ENCODE measurements around the gene GAS7. TPM values are rescaled to one million over a fixed set of nuclear protein-coding genes. Genes with fewer than 3 reads are reported as not detected.

Gene GAS7
- total RNA-seq, 1 experiment from 2014 or later = 20.3 TPM

DNA sequence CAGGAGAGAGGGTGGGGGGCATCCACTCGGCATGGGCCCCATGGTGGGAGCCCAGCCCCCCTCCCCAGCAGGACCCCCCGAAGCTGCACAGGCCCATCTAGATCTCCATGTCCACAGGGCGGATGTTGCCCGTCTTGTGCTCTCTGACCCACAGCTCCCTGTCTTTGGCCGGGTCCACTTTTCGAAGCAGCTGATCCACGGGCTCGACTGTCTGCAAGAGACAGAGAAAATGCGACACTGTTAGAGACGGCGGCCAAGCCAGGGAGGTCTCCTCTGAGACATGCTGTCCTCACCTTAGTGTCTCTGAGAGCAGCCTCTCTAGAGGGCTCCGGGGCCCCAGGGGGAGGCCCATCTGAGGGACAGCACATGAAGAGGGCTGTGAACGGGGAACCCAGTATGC, 281.3 kb downstream of the GAS7 start:
- DNase-seq (ENCODE audit: low read depth) = no peak

DNA sequence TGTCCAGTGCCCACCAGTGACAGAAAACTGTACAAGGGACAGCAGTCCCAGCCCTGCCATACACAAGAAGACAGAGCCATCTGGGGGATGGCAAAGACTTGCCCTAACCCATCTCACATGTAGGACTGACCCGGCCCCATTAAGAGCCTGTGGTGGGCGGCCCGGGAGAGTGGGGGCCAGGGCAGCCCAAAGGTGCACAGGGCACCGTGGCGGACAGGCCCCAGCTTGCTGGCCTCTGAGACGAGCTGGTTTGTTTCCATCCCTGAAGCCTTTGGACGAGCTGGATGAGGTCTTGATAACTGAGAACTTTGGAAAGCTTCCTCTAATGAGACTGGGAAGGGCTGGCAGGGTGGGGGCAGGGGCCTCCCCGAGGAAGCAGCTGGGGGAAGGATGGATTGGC, 282.3 kb downstream of the GAS7 start:
- DNase-seq (ENCODE audit: low read depth) = no peak

DNA sequence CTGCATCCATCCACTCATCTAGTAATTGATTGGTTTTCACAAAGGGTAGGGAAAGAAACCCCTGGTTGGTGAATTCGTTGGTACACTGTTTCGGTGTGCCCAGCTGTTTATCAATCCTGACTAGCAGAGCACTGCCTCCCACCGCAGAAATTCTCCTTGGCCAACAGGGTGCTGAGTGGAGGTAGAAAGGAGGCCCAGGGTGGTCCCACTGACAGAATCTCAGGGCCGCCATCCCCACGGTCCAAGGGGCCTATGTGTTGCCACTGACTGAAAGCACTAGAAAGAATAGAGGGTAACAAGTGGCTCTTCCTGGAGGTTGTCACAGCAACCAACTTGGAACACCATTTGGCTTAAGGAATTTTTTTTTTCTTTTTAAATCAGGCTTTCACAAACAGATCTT, 284.9 kb downstream of the GAS7 start:
- DNase-seq (ENCODE audit: low read depth) = no peak

DNA sequence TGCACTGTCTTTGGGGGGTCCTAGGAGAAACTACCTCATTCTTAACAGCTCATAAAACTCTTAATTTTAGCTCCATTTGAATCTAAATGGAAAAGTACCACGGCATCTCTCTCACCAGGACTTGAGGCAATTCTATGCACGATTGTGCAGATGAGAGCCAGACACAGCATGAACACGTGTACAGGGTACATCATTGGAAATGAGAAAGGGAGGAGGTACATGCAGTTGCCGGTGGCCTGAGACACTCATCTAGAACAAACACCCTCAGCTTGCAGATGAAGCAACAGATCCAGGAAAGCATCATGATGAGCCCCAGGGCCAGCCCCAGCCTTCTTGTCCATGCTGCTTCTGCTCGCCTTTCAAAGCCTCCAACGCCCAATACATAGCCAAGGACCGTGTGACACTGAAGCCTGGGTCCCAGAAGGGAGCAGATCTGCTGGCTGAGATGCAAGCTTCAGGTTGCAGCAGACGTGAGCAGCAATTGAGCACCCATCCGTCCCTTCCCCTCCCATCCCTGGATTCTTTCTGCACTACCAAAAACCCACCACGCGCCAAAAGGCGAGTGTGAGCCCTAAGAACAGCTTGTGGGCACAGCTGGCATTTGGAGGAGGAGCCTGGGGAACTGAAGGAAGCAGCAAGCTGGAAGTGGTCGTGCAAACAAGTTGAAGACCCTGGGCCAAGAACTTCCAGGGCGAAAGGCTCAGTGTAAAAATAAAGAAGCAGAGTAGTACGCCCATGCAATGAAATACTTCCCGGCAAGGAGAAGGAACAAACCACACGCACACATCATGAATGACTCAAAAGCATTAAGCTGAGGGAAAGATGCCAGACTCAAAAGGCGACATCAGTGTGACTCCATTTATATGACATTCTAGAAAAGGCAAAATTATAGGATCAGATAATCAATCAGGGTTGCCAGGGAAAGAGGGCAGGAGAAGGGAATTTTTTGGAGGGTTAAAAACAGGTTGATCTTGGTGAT, 286.0 kb downstream of the GAS7 start:
- DNase-seq (ENCODE audit: low read depth) = no peak

DNA sequence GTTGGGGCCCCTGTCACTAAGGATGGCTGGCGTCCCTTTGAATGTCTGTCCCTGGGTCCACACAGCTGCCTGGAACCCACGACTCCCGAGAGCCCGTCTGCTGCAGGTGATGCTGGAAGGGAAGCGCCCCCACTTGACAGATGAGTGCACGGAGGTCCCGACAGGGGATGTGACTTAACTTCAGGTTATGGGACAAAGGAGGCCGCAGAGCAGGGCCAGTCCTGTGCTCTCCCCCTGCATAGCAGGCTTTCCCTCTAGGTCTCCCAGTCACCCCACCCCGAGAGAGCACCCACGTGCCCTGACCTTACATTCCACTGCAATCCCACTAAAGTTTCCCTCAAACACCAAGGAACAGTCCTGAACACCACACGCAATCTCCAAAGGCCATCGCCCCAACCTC, 287.3 kb downstream of the GAS7 start:
- no peak for DNase-seq (ENCODE audit: low read depth)

DNA sequence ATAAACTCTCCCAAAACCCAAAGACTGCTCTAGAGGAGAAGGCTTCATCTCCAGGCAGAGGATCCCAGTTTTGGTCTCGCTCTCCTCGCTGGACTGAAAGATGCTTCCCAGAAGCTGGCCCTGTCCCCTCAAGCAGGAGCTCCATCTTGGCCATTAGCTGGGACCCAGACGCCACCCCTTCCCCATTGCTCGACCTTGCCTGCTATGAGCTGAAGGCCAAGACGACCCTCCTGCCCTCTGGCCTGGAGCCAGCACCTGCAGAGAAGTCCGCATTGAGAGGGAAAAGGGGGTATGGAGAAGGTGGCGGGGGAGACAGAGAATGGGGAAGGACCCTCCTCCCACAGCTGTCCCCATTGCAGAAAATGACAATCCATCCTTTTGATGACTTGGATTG, 289.8 kb downstream of the GAS7 start:
- DNase-seq (ENCODE audit: low read depth) = no peak

DNA sequence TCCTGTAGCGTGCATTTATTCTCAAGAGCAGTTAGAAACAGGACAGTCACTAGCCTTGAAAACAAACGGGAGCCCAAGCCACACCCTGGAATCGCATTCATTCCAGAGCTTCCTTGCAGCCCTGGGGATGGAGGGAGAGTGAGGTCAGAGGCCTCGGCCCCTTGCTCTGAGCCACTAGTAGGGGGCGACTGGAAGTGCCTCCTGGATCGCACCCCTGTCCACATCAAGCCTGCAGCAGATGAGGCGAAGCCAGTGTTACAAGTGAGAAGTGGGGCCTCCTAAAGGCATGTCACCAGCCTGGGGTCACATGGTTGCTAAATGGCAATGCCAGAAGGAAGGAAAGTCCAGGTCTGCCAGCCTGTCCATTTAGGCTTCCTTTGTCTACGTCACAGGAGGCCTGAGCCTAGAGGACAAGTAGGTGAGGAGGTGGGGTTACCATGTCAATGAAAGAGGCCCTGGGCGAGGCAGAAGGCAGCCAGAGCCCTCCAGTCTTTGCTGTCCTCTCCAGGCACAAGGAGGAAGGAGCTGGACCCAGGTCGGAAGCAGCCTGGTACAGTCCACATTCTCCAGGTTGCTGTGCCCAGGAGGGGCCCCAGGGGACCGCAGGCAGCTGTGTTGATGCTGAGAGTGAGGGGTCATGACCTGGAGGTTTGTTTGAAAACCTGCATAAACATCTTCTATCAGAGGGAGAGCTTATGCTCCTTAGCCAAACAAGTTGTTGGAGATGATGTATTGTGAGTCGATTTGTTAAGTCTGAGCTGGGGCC, 290.3 kb downstream of the GAS7 start:
- DNase-seq (ENCODE audit: low read depth) = peak; percentile 20

DNA sequence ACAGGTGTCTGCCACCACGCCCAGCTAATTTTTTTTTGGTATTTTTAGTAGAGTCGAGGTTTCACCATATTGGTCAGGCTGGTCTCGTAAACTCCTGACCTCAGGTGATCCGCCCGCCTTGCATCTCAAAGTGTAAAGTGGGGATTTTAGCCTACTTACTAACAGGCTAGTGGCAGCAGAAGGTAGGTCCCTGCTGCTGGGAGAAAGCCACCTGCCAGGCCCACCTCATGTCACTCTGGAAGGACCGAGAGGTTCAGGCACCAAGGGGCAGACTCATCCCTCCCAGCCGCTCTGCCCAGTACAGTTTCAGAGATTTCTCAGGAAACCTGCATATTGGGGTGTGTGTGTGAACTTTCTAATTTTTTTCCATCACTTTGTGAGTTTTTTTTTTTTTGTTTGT, 291.3 kb downstream of the GAS7 start:
- no peak for DNase-seq (ENCODE audit: low read depth)

DNA sequence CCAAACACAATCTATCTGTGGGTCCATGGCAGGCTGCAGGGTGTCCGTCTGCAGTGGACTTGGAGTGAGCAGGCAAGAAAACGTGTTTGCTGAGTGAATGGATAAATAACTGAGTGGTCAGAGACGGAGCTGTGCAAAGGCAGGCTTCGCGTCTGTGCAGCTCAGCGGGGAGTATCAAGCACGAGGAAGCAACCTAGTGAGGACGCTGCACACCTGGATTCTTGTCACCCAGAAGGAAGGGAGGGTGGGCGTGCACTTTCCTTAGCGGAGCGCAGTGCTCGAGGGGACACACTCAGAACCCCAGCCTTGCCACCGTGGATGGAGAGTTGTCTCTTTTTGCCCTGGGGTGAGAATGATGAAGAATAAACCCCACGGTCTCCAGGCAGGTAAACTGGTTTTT, 291.8 kb downstream of the GAS7 start:
- no peak for DNase-seq (ENCODE audit: low read depth)

DNA sequence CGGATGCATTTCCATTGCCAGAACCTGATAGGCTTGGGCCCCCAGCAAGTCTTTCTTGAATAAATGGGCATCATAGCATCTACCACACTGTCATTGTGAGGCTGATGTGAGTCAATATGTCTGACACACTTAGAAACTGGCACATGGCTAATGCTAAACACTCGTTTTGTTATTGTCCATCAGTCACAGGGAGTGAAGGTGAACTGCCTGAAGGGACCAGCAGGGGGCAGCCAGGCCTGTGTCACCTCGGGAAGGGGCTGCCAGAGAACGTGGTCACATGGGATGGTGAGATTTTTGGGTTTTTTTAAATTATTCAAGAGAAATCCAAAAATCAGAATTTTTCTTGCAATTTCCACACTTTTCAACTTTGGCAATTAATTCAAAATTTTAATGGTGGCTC, 292.5 kb downstream of the GAS7 start:
- DNase-seq (ENCODE audit: low read depth) = peak; percentile 33

DNA sequence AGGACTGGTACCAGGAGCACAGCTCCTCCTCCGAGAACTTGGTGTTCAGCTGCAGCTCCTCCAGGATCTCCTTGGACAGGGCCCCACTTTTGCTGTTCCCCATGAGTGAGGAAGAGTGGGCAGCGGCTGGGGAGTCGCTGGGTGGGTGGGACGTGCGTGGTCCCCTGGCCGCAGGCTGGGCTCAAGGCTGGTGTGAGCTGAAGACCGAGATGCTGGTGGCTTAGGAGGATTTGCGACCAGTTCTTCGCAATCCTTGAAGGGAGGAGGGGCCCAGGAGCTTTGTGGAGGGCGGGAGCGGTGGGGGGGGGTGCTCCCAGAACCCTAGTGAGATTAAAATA, 293.4 kb downstream of the GAS7 start, which contains the start of gene RCVRN:
Gene RCVRN (minus strand): TSS at position 194 of the 338 bp plus-strand sequence. CDS start 91 bp downstream, at position 103.
- no peak for DNase-seq (ENCODE audit: low read depth)

DNA sequence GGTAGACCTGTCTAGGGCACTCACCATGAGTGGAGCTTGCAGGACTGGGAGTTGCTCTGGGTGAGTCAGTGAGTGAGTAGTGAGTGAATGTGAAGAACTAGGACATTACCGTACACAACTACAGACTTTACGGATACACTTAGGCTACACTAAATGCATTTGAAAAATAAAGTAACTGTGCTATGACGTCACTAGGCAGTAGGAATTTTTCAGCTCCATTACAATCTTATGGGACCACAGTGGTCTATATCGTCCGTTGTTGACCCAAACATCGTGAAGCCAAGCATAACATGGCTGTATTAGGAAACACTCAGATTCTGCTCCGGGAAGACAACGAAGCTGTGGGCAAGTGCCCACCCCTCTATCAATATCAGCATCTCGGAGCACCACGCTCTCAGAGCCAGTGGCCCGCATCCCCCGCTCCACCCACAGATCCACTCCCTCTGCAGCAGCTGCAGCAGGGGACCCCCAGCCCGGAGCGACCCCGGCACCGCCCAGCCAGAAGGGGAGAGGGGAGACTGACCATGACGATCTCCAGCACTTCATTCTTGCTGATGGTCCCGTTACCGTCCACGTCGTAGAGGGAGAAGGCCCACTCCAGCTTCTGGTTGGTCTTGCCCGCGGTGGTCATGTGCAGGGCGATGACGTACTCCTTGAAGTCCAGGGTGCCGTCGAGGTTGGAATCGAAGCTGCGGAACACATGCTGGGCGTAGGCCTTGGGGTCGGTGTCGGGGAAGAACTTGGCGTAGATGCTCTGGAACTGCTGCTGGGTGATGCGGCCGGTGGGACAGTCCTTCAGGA, 293.9 kb downstream of the GAS7 start:
- DNase-seq (ENCODE audit: low read depth) = no peak

DNA sequence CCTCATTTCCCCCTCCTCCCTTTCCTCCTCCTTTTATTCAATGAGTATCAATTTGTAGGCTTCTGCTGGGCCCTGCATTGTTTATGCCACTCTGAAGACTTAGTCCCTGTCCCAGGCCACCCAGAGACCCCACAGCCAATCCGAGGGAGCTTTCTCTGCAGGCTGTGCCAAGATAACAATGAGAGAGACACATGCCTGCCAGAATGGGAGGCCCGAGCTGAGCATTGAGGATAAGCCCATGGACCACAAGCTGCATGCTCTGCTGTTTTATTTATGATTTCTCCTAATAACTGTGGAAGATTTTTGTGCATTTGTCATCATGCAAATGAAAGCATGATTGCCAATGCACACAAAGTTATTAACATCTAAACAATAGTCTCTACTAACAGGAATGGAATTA, 296.3 kb downstream of the GAS7 start:
- no peak for DNase-seq (ENCODE audit: low read depth)

DNA sequence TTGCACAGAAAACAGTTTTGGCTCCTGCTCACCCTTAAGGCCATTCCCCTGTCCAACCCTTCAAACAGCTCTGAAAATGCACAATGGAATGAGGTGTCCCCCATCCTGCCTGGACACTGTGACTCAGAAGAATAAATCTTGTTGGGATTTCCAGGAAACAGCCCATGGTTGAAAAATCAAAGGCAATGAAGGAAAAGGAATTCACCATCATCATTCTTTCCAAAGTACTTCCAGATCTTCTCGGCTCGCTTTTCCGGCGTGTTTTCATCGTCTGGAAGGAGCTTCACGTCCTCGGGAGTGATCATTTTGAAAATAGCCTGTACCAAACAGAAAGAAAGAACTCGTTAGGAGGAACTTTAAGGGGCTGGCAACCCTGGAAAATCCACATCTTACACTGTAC, 297.6 kb downstream of the GAS7 start:
- peak; percentile 75 for DNase-seq (ENCODE audit: low read depth)

DNA sequence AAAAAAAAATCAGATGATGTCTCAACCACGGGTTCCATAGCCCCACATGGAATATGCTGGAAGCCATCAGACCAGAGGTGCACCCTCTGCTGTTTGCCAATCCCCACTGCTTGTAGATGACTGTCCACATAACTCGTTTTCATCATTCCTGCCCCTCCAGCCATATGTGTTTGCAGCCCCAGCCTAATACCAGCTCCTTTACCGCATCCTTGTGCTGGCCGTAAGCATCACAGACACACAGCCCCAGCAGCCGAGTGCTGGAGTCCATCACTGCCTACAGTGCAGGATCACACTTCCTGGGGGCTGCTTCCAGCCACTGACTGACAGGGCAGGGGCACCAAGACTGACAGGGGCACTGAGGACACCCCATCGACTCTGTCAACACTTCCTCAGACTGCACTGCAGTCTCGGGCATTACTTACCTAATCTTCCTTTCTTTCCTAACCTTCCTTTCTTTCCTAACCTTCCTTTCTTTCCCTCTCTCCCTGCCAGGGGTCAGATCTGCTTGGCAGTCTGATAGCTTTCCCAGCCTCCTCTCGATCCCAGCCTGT, 298.3 kb downstream of the GAS7 start:
- DNase-seq (ENCODE audit: low read depth) = no peak

DNA sequence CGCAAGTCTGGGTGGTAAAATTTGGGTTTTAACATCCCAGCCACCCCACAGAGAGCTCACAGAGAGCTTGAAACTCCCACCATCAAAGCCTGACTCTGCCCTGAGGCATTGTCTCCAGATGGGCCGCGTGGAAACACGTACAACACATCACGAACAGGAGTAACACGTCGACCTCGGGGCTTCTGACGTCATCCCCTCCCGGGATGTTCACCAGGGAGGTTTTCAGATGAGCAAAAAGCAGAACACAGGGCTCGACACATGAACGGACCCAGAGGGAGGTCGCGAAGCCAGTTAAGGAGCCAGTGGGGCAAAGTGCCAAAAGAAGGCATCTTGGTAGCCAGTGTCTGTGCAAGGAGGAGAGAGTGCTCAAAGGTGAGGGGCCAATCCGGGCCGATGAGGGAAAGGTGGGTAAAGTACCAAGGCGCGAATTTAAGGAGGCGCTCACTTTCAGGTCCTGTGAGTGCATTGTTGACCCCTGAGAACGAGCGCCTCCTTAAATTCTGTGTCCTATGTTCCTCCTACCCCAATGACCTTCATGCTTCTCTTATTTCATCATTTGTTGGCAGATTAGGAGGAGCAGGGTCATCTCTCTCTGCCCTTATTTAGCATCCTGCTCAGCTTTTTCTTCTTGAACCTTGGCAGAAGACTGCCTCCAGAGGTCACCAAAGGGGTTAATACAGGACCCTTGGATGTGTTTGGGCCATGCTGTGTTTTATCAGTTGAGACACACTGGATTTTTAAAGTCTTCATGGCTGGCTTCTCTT, 298.9 kb downstream of the GAS7 start:
- DNase-seq (ENCODE audit: low read depth) = no peak

DNA sequence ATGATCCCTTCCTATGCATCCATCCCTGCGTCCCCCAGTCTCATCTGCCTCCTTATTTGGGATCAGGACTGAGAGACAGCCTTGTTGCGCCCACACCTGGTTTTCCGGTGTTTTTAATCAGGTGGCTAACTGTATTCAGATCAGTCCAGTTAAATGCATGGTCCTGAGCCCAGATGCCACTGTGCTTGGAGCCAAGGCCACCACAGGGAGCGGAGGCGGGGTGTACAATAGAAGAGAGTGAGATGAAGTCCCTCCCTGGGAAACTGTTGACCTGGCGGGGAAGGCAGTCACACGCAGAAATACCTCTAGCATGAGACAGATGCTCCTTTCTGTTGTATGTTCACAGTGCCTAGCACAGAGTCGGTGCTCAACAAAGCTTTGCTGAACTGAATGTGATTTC, 299.6 kb downstream of the GAS7 start:
- no peak for DNase-seq (ENCODE audit: low read depth)

DNA sequence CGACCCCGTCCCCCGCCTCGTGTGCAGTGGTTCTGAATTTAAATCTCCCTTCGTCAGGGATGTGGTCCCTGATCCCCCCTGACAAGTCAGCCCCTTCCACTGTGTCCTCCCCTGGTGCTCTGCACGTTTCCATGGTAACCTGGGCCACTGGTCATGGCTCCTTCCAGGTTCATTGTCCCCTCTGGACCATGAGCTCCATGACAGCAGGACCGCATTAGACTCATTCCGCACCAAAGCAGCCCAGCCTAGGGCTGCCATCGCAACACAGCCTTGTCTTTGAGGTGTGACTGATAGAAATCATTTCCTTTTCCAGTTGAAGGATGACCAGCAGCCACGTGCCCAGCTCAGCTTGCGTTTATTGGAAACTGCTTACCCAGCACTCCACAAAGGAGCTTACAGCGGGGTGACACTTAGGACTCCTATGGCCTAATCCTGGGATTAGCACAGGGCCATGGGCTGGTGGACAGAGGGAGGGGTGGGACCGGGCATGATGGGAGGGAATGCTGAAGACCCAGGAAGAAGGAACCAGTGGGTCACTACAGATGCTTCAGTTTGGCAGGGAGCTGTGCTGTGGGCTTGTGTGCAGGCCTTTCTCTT, 300.9 kb downstream of the GAS7 start:
- DNase-seq (ENCODE audit: low read depth) = no peak

DNA sequence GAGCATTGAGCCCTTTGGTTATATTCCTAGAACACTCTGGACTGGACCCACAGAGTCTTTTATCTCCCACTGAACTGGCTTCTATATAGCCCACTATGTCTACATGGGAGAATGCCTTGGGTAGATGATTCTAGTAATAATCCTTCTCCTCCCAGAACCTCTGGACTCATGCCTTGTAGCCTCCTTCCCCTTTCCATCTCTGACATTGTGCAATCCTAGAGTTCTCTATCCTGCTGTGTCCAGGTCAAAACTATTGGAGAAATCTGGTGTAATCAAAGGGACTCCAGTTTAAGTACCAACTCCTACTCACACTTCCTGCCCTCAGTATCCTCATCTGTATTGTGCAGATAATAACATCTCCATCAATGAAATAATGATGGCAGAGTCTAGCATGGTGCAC, 302.5 kb downstream of the GAS7 start:
- DNase-seq (ENCODE audit: low read depth) = no peak

DNA sequence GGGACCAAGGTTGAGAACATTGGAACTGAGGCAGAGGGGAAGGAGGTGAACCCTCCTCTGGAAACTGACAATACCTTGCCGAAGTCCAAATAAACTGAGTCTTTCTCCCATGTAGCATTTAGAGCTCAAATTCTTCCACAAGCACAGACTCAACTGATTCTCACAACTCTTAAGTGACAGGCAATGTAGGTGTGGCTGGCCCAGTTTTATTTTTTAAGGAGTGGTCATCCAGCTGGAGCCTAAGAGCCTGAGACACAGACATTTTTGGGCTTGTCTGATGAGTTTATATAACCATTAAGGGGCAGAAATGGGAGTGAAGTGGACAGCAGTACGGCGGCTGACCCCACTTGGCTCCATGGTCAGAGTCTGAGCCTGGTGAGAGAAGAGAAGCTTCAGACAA, 304.2 kb downstream of the GAS7 start:
- no peak for DNase-seq (ENCODE audit: low read depth)

Data from RPMI7951 (cell line).